GDM1 (cell line): Measurements from ENCODE around the gene NR3C2.
"Not testable (repeated sequence)": the region's sequence is repeated elsewhere in the genome, so short reads cannot be mapped to it uniquely, and the experiment has no call there.

ENCODE experiments used
- DNase-seq: peaks from one replicate; lab custom pipeline; 2025; lab: John Stamatoyannopoulos, UW

The NR3C2 gene

DNA sequence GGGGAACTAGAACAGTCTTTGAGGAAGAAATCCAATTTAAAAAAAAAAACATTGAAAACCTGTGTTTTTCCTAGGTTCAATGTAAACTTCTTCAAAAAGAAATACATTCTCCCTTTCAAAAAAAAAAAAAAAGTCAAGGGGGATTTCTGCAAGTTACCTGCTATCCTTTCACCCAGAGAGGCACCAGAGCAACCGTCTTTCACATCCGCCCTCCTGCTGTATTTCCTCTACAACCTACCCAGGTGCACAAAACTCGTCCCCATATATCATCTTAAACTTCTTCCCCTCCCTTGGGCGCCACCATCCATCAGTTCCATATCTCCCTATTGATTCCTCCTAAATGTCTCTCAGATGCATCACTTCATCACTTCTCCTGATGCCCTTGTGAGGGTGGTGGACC is 74.5 kb downstream of the NR3C2 start:
- no peak for DNase-seq

DNA sequence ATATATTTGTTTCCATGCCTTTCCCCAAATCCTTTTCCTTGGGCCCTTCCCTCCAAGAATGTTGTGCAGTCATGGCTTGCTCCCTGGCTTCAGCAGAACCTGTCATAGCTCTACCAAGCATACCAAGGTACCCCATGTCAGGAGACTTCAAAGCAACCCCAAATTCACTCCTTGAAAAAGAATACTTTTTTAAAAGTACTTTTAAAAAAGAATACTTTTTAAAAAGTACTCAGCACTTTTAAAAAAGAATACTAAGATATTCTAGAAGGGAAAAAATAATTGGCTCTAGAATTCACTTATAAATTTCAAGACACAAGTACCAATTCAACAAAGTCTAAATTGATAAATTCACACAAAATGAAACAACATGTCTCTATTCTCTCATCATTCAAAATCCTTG is 76.0 kb downstream of the NR3C2 start:
- no peak for DNase-seq

DNA sequence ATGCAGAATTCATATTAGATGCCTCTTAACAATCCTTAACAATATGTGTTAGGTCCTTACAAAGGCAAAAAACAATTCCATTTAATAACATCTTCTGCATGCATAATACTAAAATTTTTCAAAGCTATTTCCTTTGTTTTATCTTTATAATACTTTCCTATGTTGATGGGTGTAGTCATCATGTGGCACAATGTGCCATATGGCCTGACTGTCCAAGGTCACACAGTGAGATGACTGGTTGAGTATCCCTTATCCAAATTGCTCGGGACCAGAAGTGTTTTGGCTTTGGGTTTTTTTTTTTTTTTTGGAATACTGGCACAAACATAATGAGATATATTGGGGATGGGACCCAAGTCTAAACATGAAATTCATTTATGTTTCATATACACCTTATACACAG is 77.7 kb downstream of the NR3C2 start:
- DNase-seq = no peak

DNA sequence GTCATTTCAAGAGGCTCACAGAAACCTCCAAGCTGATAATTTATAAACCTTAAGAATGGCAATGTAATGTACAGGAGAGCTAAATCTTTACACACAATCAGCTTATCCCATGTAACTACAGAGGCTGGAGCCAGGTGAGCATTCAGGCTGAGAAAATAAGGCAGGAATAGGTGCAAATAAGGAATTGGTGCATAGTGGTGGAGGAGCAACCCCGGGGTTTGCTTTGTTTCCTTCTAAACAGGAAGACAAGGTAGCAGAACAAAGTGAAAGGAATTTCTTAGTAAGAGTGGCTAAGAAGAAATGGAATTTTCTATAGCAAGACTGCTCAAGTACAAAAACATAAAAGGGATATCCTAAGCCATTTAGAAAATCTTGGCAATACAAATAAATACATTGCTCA is 82.4 kb downstream of the NR3C2 start:
- DNase-seq = no peak

DNA sequence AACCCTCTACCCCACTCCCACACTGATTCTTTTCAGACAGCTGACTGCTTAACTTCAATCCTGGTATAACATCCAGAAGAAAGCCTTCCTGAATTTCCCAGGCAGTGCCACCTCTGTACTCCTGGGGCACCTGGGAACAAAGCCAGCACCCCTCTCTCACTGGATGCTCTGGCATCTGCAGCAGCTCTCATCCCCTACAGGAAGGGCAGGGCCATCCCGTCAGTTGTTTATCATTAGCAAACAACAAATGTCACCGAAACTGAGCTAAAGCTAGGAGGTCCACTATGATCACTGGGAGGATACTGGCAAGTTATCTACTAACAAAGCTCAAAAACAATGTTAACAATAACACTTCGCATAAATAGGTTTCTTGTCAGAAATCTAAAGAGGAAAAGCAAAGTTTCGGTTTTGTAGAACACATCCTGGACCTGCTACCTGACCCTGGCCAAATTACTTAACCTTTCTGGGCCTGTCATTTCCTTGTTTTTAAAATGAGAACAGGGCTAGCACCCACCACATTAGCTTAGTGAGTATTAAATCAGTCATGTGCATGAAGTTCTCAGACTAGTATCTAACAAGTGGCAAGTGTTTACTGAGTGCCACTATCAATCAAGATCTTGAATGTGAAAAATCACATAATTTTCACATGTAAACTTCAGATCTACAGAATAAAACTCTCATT is 86.6 kb downstream of the NR3C2 start:
- DNase-seq = no peak

DNA sequence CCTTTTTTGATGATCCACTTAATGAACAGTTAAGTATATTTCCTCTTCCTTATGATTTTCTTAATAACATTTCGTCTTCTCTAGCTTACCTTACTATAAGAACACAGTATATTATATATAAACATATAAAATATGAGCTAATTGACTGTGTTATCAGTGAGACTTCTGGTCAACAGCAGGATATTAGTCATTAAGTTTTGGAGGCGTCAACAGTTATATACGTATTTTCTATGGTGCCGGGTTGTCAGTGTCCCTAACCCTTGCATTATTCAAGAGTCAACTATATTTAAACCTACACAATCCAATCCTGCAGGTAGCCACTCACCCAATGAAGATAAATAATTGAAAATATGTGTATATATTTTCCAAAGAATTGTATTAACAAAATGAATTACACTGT is 88.0 kb downstream of the NR3C2 start:
- DNase-seq = no peak

DNA sequence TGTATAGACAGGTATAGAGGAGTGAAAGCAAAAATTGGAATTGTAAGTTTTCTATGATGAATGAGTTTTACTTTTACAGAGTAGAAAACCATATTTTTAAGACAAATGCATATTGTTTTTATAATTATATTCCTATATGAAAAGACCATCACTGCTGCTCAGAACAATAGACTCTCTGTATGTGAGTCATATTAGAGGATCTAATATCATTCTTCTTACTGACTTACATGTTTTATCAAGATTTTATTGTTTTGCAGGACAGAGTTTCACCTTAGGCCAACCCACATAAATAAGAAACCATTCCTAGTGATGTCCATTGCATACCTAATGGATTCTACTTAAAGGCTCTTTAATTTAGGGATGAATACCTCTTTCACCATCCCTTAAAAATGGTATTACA is 88.6 kb downstream of the NR3C2 start:
- DNase-seq = no peak

DNA sequence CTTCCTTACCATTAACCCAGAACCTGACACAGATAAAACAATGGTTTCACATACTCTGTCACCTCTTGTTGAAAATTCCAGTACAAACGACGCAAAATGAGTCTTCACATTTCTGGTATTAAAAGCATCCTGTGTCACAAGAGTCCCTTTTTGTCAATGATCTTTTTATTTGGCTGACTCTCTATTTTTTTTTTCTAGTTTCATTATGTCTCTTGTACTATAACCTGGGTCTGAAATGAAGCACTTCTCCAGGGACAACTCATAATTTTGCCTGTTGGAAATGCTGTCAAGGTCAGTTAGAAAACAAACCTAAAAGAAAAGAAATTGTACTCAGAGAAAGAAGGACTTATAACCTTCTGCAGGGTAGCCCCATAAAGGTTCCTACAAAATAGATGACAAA is 93.1 kb downstream of the NR3C2 start:
- DNase-seq = no peak

DNA sequence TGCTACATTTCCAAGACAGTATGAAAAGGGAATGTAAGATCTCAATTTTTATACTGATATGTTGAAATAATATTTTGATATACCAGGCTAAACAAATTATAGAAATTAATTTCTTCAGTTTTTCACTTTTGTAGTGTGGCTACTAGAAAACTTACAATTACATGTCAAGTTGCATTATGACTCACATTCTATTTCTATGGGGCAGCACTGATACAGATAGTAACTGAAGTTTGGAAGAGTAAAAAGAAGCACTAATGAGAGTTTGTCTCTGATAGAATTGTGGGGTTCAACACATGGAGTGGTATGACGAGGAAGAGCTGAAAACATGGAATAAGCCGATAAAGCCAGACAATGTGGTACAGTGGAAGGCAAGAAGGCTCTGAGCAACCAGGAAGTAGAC is 95.6 kb downstream of the NR3C2 start:
- DNase-seq = no peak

DNA sequence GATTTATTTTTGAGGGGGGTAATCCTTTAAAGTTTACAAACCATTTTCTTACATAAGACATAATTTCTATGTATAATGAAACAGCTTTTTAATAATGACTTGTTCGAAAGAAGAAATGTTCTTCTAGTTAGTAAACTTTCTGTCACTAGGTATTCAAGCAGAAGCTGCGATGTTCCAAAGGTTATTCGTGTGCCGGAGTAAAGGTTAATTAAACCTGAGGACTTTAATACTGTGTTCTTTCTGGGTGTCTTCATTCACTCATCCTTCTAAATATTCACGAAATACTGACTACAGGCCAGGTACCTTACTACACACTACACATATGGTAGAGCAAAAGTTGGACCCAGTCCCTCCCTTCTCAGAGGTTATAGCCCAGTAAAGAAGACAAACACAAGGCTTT is 96.7 kb downstream of the NR3C2 start:
- DNase-seq = no peak

DNA sequence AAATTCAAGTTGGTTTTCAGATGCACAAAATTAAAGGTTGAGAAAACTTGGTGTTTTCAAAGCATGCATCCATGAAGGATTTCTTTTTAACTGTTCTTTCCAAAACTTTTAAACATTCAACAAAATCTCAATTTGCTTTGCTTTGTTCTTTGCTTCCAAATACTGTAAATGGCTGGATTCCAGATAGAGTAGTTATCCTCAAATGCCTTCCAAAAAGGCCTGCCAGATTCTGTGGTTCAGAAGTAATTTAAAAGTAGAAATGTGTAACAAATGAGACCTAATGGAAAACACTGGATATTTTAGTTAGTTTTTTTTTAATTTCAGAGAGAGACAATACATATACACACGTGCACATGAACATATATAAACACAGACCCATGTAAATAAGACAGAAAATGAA is 97.3 kb downstream of the NR3C2 start:
- no peak for DNase-seq

DNA sequence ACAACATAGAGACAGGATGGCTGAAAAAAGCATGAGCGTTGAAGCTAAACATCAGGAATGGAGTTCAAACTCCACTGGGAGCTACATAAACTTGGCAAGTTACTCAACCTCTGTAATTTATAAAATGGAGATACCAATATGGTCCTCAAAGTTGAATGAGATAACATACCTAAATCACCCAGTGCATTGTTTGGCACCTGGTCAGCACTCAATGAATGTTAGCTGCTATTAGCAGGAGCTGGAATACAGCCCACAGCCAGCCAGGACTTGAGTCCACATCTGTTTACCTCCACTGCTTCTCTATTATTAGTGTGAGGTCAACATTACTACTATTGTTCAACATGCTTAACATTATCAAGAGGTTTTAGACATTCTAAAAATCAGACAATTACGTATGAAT is 97.9 kb downstream of the NR3C2 start:
- DNase-seq = no peak

DNA sequence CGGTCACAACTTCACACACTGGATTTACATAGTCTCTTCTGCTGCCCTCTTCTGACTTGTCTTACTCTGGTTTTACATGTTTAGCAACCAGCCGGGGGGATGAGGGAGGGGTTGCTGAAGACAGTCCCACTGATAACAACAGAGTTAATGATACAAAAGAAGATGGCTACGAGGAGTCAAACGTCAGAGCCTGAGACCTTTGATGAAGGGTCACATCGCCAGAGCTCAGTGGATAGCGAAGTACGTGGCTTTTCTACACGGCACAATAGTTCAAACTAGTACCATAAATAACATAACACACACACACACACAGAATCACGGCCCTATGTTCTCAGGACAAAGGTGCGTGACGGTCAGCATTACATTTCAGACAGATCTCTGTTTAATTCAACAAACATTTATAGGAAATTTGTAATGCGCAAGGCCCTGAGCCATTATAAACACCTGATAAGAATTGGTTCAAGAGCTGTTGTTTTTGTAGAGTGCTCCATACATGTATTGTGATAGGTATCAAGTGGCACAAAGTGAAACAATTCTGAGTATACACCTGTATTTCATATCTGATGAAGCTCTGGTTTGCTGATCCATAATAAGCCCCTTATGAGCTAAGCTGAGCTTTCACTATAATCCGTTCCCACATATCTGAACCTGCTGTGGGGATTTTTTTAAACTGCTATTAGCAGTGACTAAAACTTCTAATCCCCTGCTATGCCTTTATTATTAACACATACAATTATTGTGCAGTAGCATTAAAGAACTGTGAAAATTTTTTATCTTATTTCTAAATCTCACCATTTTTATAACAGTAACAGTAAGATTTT is 100.0 kb downstream of the NR3C2 start:
- DNase-seq = no peak

DNA sequence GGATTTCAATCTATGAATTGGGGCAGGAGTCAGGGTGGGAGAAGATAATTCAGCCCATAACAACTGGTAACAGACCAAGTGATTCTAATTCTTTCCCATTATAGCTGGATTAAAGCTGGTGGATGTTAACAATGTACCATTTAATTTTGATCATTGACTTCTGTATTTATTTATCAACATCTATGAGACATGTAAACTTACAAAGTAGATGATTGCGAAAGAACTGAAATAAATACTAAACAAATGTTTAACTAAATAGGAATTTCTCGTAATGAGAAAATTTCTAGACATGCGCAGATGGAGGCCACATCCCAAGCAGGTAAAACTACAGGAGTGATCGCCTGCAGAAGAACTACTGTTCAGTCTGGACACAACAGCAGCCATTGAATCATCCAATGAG is 107.1 kb downstream of the NR3C2 start:
- DNase-seq = no peak

DNA sequence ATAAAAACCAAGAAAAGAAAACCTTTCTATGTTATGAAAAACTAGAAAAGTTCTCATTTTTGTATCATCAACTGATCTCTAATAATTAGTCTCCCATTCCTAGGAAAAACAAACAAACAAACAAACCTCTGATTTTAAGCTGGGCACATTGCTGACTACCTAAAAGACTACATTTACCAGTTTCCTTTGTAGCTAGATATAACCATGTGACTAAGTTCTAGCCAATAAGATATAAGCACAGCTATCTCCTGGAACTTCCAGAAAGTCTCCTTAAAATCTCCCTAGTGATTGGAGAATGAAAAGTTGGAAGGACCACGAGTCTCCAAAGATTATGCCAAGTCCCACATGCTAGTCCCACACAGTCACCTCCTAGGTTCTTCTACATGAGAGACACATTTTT is 108.9 kb downstream of the NR3C2 start:
- no peak for DNase-seq

DNA sequence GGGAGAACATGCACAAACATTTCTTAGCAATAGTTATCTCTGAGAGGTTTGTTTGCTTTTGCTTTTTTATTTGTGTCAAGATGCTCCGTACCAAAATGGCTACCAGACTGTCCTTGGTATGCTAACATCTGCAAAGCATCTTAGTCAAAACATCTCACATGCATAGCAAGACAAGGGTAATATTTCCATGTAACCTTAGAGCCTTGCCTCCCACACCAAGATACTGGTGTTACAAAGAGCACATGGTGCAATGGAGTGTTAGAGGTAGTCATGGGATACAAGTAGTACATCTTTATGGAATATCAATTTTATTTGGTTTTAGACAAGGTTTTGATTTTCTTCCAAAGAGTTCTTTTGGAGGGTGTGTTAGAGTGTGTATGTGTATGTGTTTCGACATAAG is 109.7 kb downstream of the NR3C2 start:
- no peak for DNase-seq

DNA sequence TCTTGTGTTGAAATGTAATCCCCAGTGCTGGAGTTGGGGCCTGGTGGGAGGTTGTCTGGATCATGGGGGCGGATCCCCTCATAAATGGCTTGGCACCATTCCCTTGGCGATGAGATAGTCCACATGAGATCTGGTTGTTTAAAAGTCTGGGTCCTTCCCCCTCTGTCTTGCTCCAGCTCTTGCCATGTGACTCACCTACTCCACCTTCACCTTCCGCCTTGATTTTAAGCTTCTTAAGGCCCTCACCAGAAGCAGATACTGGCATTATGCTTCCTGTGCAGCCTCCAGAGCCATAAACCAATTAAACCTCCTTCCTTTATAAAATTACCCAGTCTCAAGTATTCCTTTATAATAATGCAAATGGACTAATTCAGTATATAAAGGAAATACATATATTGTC is 111.5 kb downstream of the NR3C2 start:
- DNase-seq = no peak

DNA sequence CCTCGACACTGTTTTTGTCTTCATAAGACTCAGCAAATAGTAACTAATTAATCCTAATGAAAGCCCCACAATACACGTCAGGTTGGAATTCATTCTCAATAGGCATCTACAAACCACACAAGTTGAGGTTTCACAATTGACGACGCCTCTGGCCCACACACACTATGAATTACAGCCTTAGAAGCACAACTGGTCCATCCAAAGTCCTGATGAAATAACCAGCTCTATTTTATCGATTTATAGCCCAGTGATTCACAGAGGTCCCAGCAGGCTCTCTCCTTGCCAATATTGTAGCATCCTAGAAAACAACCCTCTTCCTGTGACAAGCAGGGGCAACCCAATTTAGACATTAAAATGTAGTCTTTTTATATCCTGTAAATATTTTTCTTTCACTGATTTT is 112.1 kb downstream of the NR3C2 start:
- no peak for DNase-seq

DNA sequence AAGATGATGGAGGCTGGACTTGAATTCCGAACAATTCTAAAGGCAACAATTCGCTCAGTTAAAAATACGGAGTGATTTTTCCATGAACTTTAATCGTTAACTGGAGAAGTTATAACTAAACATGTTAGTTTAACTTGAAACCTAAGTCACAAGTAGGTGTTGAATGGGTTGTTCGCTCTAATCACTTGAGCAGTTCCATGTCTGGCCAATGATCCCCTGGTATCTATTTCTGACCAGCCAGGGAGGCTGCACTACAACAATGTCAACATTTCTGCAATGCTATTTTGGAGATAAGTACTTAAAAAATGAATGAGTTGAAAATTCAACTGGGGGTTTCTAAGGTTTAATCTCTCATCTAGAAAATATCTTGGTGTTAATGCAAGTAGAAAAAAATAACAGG is 112.5 kb downstream of the NR3C2 start:
- DNase-seq = no peak

DNA sequence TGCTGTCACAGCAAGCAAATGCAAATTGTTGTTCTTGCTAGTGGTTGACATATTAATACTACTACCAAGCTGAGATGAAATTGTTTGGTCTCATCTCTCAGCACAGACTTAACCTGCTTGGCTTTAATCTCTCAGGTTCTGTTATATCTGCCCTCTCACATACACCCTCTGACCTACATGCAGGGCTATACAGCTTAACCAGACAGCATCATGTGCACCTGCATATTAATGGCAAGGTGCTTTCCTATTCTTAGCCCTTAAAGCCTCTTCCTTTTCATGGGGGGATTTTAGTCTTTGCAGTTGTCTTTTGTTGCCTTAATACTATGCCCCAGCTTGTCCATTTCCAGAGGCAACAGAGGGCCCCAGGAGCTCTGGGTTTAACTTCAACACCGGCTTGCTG is 114.5 kb downstream of the NR3C2 start:
- no peak for DNase-seq

DNA sequence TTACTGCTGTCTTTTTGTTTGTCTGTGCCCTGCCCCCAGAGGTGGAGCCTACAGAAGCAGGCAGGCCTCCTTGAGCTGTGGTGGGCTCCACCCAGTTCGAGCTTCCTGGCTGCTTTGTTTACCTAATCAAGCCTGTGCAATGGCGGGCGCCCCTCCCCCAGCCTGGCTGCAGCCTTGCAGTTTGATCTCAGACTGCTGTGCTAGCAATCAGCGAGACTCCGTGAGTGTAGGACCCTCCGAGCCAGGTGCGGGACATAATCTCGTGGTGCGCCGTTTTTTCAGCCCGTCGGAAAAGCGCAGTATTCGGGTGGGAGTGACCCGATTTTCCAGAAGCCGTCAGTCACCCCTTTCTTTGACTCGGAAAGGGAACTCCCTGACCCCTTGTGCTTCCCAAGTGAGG is 118.9 kb downstream of the NR3C2 start:
- not testable (repeated sequence) for DNase-seq

DNA sequence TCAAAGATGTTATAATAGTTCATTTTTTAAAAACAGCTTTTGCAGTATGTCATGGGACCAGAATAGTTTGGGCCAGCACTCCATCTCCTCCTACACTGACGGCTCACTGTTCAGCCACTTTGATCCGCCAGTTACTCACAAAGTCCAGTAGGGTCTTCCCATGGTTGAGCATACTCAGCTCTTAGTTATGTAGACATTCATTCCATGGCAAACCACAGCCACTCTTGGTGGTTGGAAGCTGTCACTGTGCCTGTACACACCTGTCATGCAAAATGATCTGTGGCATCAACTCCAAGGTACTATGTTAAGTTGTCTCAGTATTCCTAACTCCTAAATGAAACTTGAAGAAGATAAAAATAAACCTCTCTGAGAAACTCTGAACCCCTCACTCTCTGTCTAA is 127.2 kb downstream of the NR3C2 start:
- no peak for DNase-seq

DNA sequence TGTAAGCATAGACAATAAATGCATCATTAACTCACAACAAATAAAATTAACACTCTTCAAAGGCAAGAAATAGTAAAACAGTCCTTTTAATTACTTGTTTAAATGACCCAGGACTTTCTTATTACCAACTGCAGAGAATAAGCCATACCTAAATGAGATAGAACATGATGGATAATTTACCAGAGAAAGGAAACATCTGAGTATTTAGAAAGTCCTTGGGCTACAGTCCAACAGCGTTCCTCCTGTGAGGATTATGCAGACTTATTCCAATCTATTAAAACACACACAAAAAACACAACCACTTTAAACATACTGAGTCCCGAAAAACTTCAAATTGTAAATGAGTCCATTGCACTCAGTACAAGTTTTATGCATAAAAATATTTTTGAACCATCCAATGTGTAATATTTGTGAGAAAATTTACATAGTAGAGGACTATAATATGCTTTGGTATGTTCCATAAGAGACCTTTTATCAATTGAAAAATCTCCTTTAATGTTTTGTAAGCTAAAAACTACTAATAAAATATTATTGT is 129.2 kb downstream of the NR3C2 start:
- no peak for DNase-seq

DNA sequence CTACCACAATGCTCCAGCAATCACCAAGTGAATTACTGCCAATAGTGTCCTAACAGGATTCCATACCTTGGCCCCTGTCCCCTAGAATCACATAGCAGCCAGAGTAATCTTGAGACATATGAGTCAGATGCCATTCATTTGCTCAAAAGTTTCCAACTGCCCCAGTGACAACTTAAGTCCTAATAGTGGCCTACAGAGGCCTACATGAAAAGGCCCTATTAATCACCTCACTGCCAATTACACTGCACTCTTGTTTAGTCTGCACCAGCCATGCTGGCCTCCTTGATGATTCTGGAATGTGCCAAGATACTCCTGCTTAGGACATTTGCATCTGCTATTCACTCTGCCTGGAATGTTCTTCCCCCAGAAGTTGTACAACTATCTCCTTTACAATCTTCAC is 130.7 kb downstream of the NR3C2 start:
- DNase-seq = no peak
